Endodermal cell (in vitro differentiated cells): ENCODE measurements around the gene PYCR2. TPM values are rescaled to one million over a fixed set of nuclear protein-coding genes. Genes with fewer than 3 reads are reported as not detected.

Experiments used
- DNase-seq: peaks from one replicate; pipeline ENCODE4 v3.0.0-alpha.2; 2017
- H3K27ac ChIP-seq: 2 replicates; pipeline ENCODE4 v1.5.1; 2013; ENCODE audit warnings: mild to moderate bottlenecking, low read depth, low read length, moderate library complexity
- H3K27me3 ChIP-seq: 2 replicates; pipeline ENCODE4 v1.6.1; 2013; ENCODE audit warnings: mild to moderate bottlenecking, low read length, moderate library complexity; ENCODE audit not compliant: insufficient read depth, control insufficient read depth, poor library complexity, severe bottlenecking
- H3K36me3 ChIP-seq: 2 replicates; pipeline ENCODE4 v1.7.0; 2013; ENCODE audit warnings: mild to moderate bottlenecking, low read length, moderate library complexity; ENCODE audit not compliant: control insufficient read depth, insufficient read depth
- H3K4me1 ChIP-seq: one replicate; pipeline ENCODE4 v1.7.0; 2013; ENCODE audit warnings: low read length; ENCODE audit not compliant: control insufficient read depth, insufficient read depth
- H3K4me3 ChIP-seq: 2 replicates; pipeline ENCODE4 v1.5.1; 2013; ENCODE audit warnings: mild to moderate bottlenecking, low read length, moderate library complexity
- H3K9ac ChIP-seq: 2 replicates; pipeline ENCODE4 v1.6.1; 2013; ENCODE audit warnings: mild to moderate bottlenecking, low read length, moderate library complexity; ENCODE audit not compliant: poor library complexity, severe bottlenecking; ENCODE audit errors: extremely low read depth
- H3K9me3 ChIP-seq: 2 replicates; pipeline ENCODE4 v1.6.1; 2013; ENCODE audit warnings: mild to moderate bottlenecking, low read length, moderate library complexity; ENCODE audit not compliant: control insufficient read depth
- H3K27ac Mint-ChIP-seq: 2 replicates; pipeline ENCODE4 v1.8.0; 2020; ENCODE audit warnings: mixed read lengths
- H3K27me3 Mint-ChIP-seq: 2 replicates; pipeline ENCODE4 v1.8.0; 2021; ENCODE audit warnings: mild to moderate bottlenecking, mixed read lengths; ENCODE audit not compliant: insufficient read depth
- H3K36me3 Mint-ChIP-seq: 2 replicates; pipeline ENCODE4 v1.8.0; 2020; ENCODE audit warnings: low read depth, mixed read lengths
- H3K4me1 Mint-ChIP-seq: 2 replicates; pipeline ENCODE4 v1.8.0; 2020; ENCODE audit warnings: mixed read lengths
- H3K4me3 Mint-ChIP-seq: 2 replicates; pipeline ENCODE4 v1.8.0; 2020; ENCODE audit warnings: mild to moderate bottlenecking, moderate library complexity, mixed read lengths
- H3K9me3 Mint-ChIP-seq: 2 replicates; pipeline ENCODE4 v1.8.0; 2020; ENCODE audit warnings: mild to moderate bottlenecking, mixed read lengths
- CTCF ChIP-seq: fragments of 200-600 bp; sonication (generic); conservative IDR thresholded peaks from 2 replicates; pipeline ENCODE4 v1.5.0; 2021; ENCODE audit warnings: antibody characterized with exemption, mild to moderate bottlenecking
- WGBS, 2 experiments: methylation state at CpG; one replicate each; pipeline versions ENCODE4 v1.1.5 to v1.1.7; 2013; ENCODE audit warnings: missing lambda C conversion rate in 2 of 2, mixed read lengths in 1 of 2; ENCODE audit not compliant: insufficient coverage in 1 of 2, insufficient read length in 1 of 2; 5-methylcytosine and 5-hydroxymethylcytosine counted together
- microRNA-seq: library from miRNA; unstranded; fragments of <30 nt; microRNA quantifications from one replicate; pipeline ENCODE4 v1.2.0, GENCODE V29; 2020; ENCODE audit warnings: borderline microRNAs expressed
- total RNA-seq, 2 donors: library from RNA; stranded (reverse); fragmentation: NEBNext Ultra II Directional in 1 of 2; extraction: Animal tissue kit (Norgen Biotek cat#: 25700) in 1 of 2; gene quantifications; 2 replicates in 1 of 2; 3 replicates in 1 of 2; pipeline ENCODE4 v1.2.1, GENCODE V29; 2021

PYCR2 gene
- total RNA-seq, 2 donors from 2014 or later = 94.5 to 101 TPM

GRCh38 chr1:225870911-225871310, 53.1 kb downstream of the PYCR2 start:
- peaks cover 95% of the 10 kb centered on the region for H3K36me3 ChIP-seq
- no peaks in the 10 kb centered on the region for H3K27me3 ChIP-seq
- no peak for DNase-seq
- no peak overlapping the region for H3K27ac Mint-ChIP-seq
- no peaks in the 10 kb centered on the region for H3K9me3 Mint-ChIP-seq
- 88% methylated on average over 3 of the region's 3 CpGs; no CpG with 5 or more reads in 1 of the 2 experiments for WGBS, 2 experiments
- no peaks in the 10 kb centered on the region for H3K4me1 Mint-ChIP-seq
- H3K9ac ChIP-seq = no peak overlapping the region
- peaks cover 85% of the 10 kb centered on the region for H3K36me3 Mint-ChIP-seq
- H3K9me3 ChIP-seq = no peaks in the 10 kb centered on the region
- no peak overlapping the region for H3K4me3 ChIP-seq
- no peaks in the 10 kb centered on the region for H3K27me3 Mint-ChIP-seq
- no peak for TF ChIP-seq CTCF
- no peaks in the 10 kb centered on the region for H3K4me1 ChIP-seq
- no peak overlapping the region for H3K4me3 Mint-ChIP-seq
- no peak overlapping the region for H3K27ac ChIP-seq

Small RNA genes lying within 50 kb of the gene (microRNA-seq; reads per million reads assigned to microRNA genes)
- 0.44 reads per million for gene MIR6741

Other genes starting within 250 kb of the PYCR2 start
- 100 to 1,000 TPM; 286 to 319 TPM for gene SRP9, start 146.4 kb downstream of the PYCR2 start, total RNA-seq
- gene EPHX1, start 114.1 kb downstream of the PYCR2 start, total RNA-seq = 10 to 100 TPM; 49.2 to 84.1 TPM
- gene TMEM63A, start 41.9 kb downstream of the PYCR2 start, total RNA-seq = 100 to 1,000 TPM; 194 to 232 TPM
- gene LEFTY1, start 35.1 kb downstream of the PYCR2 start, total RNA-seq = 100 to 1,000 TPM in 1 of 2 donors, 10 to 100 TPM in 1; 76.0 to 660 TPM
- gene LEFTY2, start 17.0 kb upstream of the PYCR2 start, total RNA-seq = 100 to 1,000 TPM; 272 to 938 TPM
- 10 to 100 TPM; 19.0 to 21.6 TPM for gene SDE2, start 75.1 kb upstream of the PYCR2 start, total RNA-seq
- 100 to 1,000 TPM; 733 to 829 TPM for gene H3-3A, start 138.5 kb upstream of the PYCR2 start, total RNA-seq